HG03342 (cell line): Measurements from ENCODE around the gene HOXC10.

Experiments
- ATAC-seq: cut with Tn5 transposase; IDR thresholded peaks from one replicate; pipeline ENCODE4 v1.9.1; 2021; ENCODE audit warnings: mild to moderate bottlenecking, moderate library complexity; ENCODE audit not compliant: unreplicated experiment

HOXC10 gene

GRCh38 chr12:53976823-53977595 is 7.9 kb upstream of the HOXC10 start:
- no peak for ATAC-seq

GRCh38 chr12:53977596-53978445 is 7.1 kb upstream of the HOXC10 start:
- ATAC-seq = no peak

- no peak for ATAC-seq
These were observed 6.2 kb upstream of the HOXC10 start for GRCh38 chr12:53978477-53979356.

GRCh38 chr12:53980104-53980801 is 4.7 kb upstream of the HOXC10 start:
- no peak for ATAC-seq

- no peak for ATAC-seq
These were observed 4.0 kb upstream of the HOXC10 start for GRCh38 chr12:53980802-53981496.

- no peak for ATAC-seq
These were observed 3.0 kb upstream of the HOXC10 start for GRCh38 chr12:53981634-53982565.

- ATAC-seq = no peak
These were observed 2.0 kb upstream of the HOXC10 start for GRCh38 chr12:53982648-53983567.

- no peak for ATAC-seq
These were observed 1.4 kb upstream of the HOXC10 start for GRCh38 chr12:53983568-53983949.

- ATAC-seq = no peak
These were observed 885 bp upstream of the HOXC10 start for GRCh38 chr12:53983950-53984572.

- ATAC-seq = no peak
These were observed 697 bp downstream of the HOXC10 start for GRCh38 chr12:53985692-53985993.

GRCh38 chr12:53985994-53986685 is 1.2 kb downstream of the HOXC10 start:
- no peak for ATAC-seq

- ATAC-seq = no peak
These were observed 1.9 kb downstream of the HOXC10 start for GRCh38 chr12:53986686-53987483.

- ATAC-seq = no peak
These were observed 2.9 kb downstream of the HOXC10 start for GRCh38 chr12:53987787-53988230.

- ATAC-seq = no peak
These were observed 3.7 kb downstream of the HOXC10 start for GRCh38 chr12:53988541-53989226.
